KMS-11 (cell line): Measurements from ENCODE around the gene ZDHHC24.

Experiments used
- H2AFZ ChIP-seq: fragments of 200-600 bp; sonication (generic); 2 replicates; pipeline ENCODE4 v1.6.1; 2016; ENCODE audit warnings: antibody characterized with exemption, mixed run types, low read depth
- H3K27ac ChIP-seq: fragments of 200-600 bp; sonication (generic); 2 replicates; pipeline ENCODE4 v1.6.1; 2016; ENCODE audit warnings: mild to moderate bottlenecking, mixed run types
- H3K27me3 ChIP-seq: fragments of 200-600 bp; sonication (generic); 2 replicates; pipeline ENCODE4 v1.6.1; 2017; ENCODE audit warnings: mild to moderate bottlenecking, low read depth, mixed run types, moderate library complexity; ENCODE audit not compliant: insufficient read depth
- H3K36me3 ChIP-seq: fragments of 200-600 bp; sonication (generic); 2 replicates; pipeline ENCODE4 v1.6.1; 2017; ENCODE audit warnings: mild to moderate bottlenecking, mixed run types; ENCODE audit not compliant: insufficient read depth
- H3K4me1 ChIP-seq: fragments of 200-600 bp; sonication (generic); 2 replicates; pipeline ENCODE4 v1.6.1; 2016; ENCODE audit warnings: mild to moderate bottlenecking, low read depth, mixed run types; ENCODE audit not compliant: poor library complexity, severe bottlenecking
- H3K4me2 ChIP-seq: fragments of 200-600 bp; sonication (generic); 2 replicates; pipeline ENCODE4 v1.7.0; 2016; ENCODE audit warnings: mild to moderate bottlenecking, mixed run types
- H3K4me3 ChIP-seq: fragments of 200-600 bp; sonication (generic); IDR thresholded peaks from 2 replicates; pipeline ENCODE4 v1.6.1; 2017; ENCODE audit warnings: low read depth, low read length, mixed read lengths; ENCODE audit not compliant: insufficient read depth
- H3K79me2 ChIP-seq: fragments of 200-600 bp; sonication (generic); 2 replicates; pipeline ENCODE4 v1.6.1; 2016; ENCODE audit warnings: low read depth, mixed run types; ENCODE audit not compliant: insufficient read depth
- H3K9ac ChIP-seq: fragments of 200-600 bp; sonication (generic); 2 replicates; pipeline ENCODE4 v1.6.1; 2016; ENCODE audit warnings: mild to moderate bottlenecking, mixed run types
- H4K20me1 ChIP-seq: fragments of 200-600 bp; sonication (generic); 2 replicates; pipeline ENCODE4 v1.6.1; 2016; ENCODE audit warnings: mild to moderate bottlenecking, mixed run types; ENCODE audit not compliant: insufficient read depth
- TF ChIP-seq, protein P1 (sequence below): fragments of 200-600 bp; sonication (generic); conservative IDR thresholded peaks from 2 replicates; pipeline ENCODE4 v1.6.1; 2017; ENCODE audit warnings: low read depth, mild to moderate bottlenecking, antibody characterized with exemption, low read length, moderate library complexity, mixed read lengths

Gene ZDHHC24

DNA sequence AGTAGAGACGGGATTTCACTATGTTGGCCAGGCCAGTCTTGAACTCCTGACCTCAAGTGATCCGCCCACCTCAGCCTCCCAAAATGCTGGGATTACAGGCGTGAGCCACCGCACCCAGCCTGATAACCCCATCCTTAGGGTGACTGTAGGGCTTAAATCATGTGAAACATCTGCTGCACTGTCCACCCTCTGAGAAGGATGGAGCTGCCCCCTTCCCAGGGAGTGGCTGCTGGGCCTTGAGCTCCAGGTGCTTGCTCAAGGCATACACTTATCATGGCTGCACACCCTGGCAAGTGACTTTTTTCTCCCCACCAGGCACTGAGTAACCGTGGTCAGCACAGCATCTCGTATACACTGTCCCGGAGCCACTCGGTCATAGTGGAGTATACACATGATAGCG lies 73.8 kb downstream of the ZDHHC24 start:
- Histone ChIP-seq H3K4me2 (no peak overlapping the region), H3K27me3 (no peaks in the 10 kb centered on the region), H3K9ac (no peak overlapping the region), H3K4me3 (no peak overlapping the region), H3K36me3 (no peaks in the 10 kb centered on the region), H4K20me1 (no peaks in the 10 kb centered on the region), H3K4me1 (peaks cover 5% of the 10 kb centered on the region), H3K27ac (no peak overlapping the region), H3K79me2 (no peaks in the 10 kb centered on the region), H2AFZ (no peak overlapping the region)
- TF ChIP-seq, protein P1, sequence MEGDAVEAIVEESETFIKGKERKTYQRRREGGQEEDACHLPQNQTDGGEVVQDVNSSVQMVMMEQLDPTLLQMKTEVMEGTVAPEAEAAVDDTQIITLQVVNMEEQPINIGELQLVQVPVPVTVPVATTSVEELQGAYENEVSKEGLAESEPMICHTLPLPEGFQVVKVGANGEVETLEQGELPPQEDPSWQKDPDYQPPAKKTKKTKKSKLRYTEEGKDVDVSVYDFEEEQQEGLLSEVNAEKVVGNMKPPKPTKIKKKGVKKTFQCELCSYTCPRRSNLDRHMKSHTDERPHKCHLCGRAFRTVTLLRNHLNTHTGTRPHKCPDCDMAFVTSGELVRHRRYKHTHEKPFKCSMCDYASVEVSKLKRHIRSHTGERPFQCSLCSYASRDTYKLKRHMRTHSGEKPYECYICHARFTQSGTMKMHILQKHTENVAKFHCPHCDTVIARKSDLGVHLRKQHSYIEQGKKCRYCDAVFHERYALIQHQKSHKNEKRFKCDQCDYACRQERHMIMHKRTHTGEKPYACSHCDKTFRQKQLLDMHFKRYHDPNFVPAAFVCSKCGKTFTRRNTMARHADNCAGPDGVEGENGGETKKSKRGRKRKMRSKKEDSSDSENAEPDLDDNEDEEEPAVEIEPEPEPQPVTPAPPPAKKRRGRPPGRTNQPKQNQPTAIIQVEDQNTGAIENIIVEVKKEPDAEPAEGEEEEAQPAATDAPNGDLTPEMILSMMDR: no peak

DNA sequence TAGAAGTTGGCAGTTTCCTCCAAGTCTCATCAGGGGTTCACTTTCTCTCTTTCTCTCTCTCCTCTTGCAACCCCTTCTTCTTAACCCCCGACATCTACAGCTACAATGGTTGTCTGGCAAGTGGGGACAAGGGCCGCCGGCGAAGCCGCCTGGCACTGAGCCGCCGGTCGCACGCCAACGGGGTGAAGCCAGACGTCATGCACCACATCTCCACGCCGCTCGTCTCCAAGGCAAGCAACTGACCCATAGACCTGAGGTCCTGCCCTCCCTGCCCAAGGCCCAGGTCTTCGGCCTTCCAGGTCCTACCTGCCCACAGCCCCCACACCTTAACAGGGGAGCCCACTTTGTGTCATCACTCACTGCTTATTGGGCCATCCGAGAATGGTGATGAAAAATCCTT lies 74.7 kb downstream of the ZDHHC24 start:
- no peak overlapping the region for H2AFZ ChIP-seq
- H3K4me2 ChIP-seq: no peak overlapping the region
- H4K20me1 ChIP-seq: no peaks in the 10 kb centered on the region
- no peaks in the 10 kb centered on the region for H3K79me2 ChIP-seq
- H3K4me3 ChIP-seq: no peak overlapping the region
- H3K27me3 ChIP-seq: no peaks in the 10 kb centered on the region
- no peak overlapping the region for H3K27ac ChIP-seq
- TF ChIP-seq, protein P1: no peak
- peaks cover 5% of the 10 kb centered on the region for H3K4me1 ChIP-seq
- H3K36me3 ChIP-seq: no peaks in the 10 kb centered on the region
- no peak overlapping the region for H3K9ac ChIP-seq
